CD4-positive, alpha-beta memory T cell (primary cell): ENCODE data around the gene AMOTL2. TPM values are rescaled to one million over a fixed set of nuclear protein-coding genes. Genes with fewer than 3 reads are reported as not detected.

Source experiments
- CTCF ChIA-PET: fragments of 350-600 bp; sonication (Branson Sonifier 250); formaldehyde crosslinking; loops from one replicate; lab custom pipeline; 2021; ENCODE audit warnings: inconsistent platforms; ENCODE audit not compliant: partially characterized antibody; lab: Charles Lee
- POLR2A ChIA-PET: fragments of 350-600 bp; sonication (Branson Sonifier 250); formaldehyde crosslinking; loops from one replicate; lab custom pipeline; 2021; ENCODE audit not compliant: partially characterized antibody; lab: Charles Lee
- DNase-seq, 5 donors: peaks; one replicate each; pipeline versions ENCODE4 v3.0.0 to v3.0.0-alpha.2; 2020 to 2022; ENCODE audit warnings: mixed read lengths in 1 of 5
- H3K27ac ChIP-seq: one replicate; pipeline ENCODE4 v1.7.0; 2013; ENCODE audit warnings: low read depth, low read length
- H3K27me3 ChIP-seq: 2 replicates; pipeline ENCODE4 v1.7.0; 2013; ENCODE audit warnings: mild to moderate bottlenecking, low read length, moderate library complexity; ENCODE audit not compliant: insufficient read depth
- H3K36me3 ChIP-seq: 2 replicates; pipeline ENCODE4 v1.7.0; 2013; ENCODE audit warnings: mild to moderate bottlenecking, low read length, moderate library complexity; ENCODE audit not compliant: insufficient read depth
- H3K4me1 ChIP-seq: 2 replicates; pipeline ENCODE4 v1.7.0; 2013; ENCODE audit warnings: mild to moderate bottlenecking, low read length, moderate library complexity; ENCODE audit not compliant: insufficient read depth
- H3K4me3 ChIP-seq, 2 donors: one replicate each; pipeline ENCODE4 v1.7.0; 2013; ENCODE audit warnings: low read length in 2 of 2, mild to moderate bottlenecking in 1 of 2
- H3K9me3 ChIP-seq, 2 donors: one replicate each; pipeline ENCODE4 v1.7.0; 2013; ENCODE audit warnings: low read length in 2 of 2, control low read depth in 1 of 2; ENCODE audit not compliant: control insufficient read depth in 1 of 2
- H3K27ac Mint-ChIP-seq, 7 donors: one replicate each; pipeline ENCODE4 v1.8.0; 2020 to 2021; ENCODE audit warnings: mixed read lengths in 7 of 7, mild to moderate bottlenecking in 6 of 7, inconsistent platforms in 3 of 7, moderate library complexity in 3 of 7
- H3K27me3 Mint-ChIP-seq, 2 donors: one replicate each; pipeline ENCODE4 v1.8.0; 2020 to 2021; ENCODE audit warnings: mixed read lengths in 2 of 2
- H3K36me3 Mint-ChIP-seq, 2 donors: one replicate each; pipeline ENCODE4 v1.8.0; 2020 to 2021; ENCODE audit warnings: mixed read lengths in 2 of 2, inconsistent platforms in 1 of 2, mild to moderate bottlenecking in 1 of 2
- H3K4me1 Mint-ChIP-seq, 4 donors: one replicate each; pipeline ENCODE4 v1.8.0; 2020 to 2021; ENCODE audit warnings: mixed read lengths in 4 of 4, mild to moderate bottlenecking in 1 of 4
- H3K4me3 Mint-ChIP-seq, 8 donors: one replicate each; pipeline ENCODE4 v1.8.0; 2020 to 2021; ENCODE audit warnings: mixed read lengths in 8 of 8, mild to moderate bottlenecking in 7 of 8, moderate library complexity in 6 of 8, inconsistent platforms in 3 of 8
- H3K9me3 Mint-ChIP-seq, 8 donors: one replicate each; pipeline ENCODE4 v1.8.0; 2020 to 2021; ENCODE audit warnings: mixed read lengths in 8 of 8, mild to moderate bottlenecking in 5 of 8, inconsistent platforms in 3 of 8, moderate library complexity in 1 of 8
- intact Hi-C: fragments of 100-400 bp; cut with micrococcal nuclease; formaldehyde crosslinking; loops from one replicate; pipeline ENCODE4 v1.15.1; 2023
- polyA plus RNA-seq, 2 donors: library from polyadenylated mRNA; unstranded; fragments of 300-500 nt; fragmentation: Illumina TruSeq; gene quantifications; one replicate each; pipeline ENCODE4 v1.2.3, GENCODE V29; 2021
- total RNA-seq, 2 experiments: library from RNA; stranded (reverse); gene quantifications; one replicate each; pipeline ENCODE4 v1.2.3, GENCODE V29; 2021

The AMOTL2 gene
- total and polyA plus RNA-seq, 4 experiments from 2014 or later = 0.23 to 0.48 TPM; not detected in 2

DNA sequence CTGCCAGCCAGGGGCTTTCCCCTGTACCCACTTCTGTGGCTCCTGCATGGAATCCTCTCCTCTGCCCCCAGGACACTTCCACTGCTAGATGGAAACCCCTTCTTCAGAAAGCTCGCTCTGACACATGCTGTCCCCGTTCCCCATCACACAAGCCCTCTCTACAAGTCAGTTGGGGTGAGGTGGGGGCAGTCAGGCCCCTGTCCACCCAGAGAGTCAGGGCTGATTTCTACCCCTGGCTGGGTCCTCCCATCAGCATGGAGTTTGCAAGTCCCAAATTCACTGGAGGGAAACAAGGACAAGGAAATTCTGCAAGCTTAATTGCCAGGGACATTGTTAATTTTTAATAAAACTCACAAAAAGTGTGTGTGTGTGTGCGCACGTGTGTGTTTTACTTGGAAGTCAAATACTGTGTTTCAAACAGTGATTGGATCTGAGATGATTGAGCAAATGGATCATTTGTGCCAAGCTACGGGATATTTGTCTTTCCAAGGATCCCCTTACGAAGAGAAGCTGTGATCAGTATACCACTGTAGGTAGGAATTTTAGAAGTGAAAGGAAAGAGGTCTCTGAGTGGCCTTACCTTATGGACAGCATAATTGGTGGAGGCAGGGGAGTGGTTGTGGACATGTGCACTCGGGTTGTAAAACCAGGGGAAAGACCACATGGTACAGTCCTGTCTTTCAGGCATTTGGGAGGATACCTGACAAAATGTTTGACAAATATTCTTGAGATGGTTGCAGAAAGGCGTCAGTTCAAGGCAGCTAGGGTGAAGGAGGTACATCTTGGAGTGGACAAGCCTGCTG is 1.5 kb upstream of the AMOTL2 start:
- Mint-ChIP-seq H3K27ac (no peak overlapping the region), H3K27me3 (peaks cover 19 to 29% of the 10 kb centered on the region in 2 donors), H3K36me3 (no peaks in the 10 kb centered on the region), H3K9me3 (no peaks in the 10 kb centered on the region), H3K4me3 (peak overlapping the region in 7 of 8 donors; percentile 82 to 91 (median 87)), H3K4me1 (peaks cover 8 to 11% (median 10%) of the 10 kb centered on the region in 4 donors)
- ChIA-PET POLR2A (no interaction called here), CTCF (interaction anchor here (1.0 to 5.2 kb wide), 3 partner anchors 10 to 163 kb away, joined by 3 to 24 read pairs (median 3); no protein-coding TSS in a partner anchor)
- H3K9me3 ChIP-seq = no peaks in the 10 kb centered on the region
- intact Hi-C loops = loop anchor here (5.0 kb wide), 1 partner anchor 178 kb away; no protein-coding TSS in a partner anchor
- H3K36me3 ChIP-seq = no peaks in the 10 kb centered on the region
- no peak overlapping the region for H3K27ac ChIP-seq
- peaks cover 10% of the 10 kb centered on the region for H3K27me3 ChIP-seq
- no peak for DNase-seq
- H3K4me3 ChIP-seq = no peak overlapping the region
- peaks cover 8% of the 10 kb centered on the region for H3K4me1 ChIP-seq

- POLR2A ChIA-PET = no interaction called here
Measured at GRCh38 chr3:134374791-134375581, 739 bp upstream of the AMOTL2 start.

DNA sequence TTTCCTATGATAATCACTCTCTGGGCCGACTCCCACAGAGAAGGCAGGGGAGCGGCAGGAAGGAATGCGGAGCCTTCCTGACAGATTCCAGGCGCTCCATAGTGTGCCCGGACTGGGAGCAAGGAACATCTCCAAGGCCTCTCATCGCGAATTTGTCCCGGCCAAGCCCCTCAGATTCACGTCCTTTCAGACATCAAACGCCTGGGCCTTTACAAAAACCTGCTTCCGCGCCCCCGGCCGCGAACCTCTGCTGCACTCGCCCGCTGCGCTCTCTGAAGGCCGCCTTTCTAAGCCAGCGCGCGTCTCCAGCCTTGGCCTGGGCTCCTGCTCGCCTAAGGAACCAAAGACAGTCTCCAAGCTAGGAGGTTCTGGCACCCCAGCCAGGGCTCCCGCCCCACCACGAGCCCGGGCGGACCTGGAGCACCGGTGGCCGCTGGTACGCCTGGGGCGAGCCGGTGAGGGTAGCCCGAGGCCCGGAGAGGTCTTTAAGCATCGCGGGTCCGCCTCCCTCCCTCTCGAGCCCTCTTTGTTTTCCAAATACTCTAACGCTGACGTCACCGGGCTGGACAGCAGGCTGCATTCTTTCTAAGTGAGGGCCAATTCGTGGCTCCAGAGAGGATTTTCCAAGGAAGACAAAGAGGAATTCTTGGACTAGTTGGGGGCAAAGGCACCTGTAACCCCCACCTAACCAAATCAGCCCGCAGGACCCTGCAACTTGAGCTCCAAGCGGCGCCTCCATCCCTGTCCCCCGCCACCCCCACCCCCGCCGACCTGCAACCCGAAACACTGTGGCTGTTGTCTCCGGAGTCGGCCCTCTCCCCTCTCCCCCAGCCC is 759 bp downstream of the AMOTL2 start:
- no peak overlapping the region for H3K27ac Mint-ChIP-seq
- Histone ChIP-seq H3K9me3 (no peaks in the 10 kb centered on the region), H3K36me3 (no peaks in the 10 kb centered on the region), H3K27ac (no peak overlapping the region), H3K4me1 (peaks cover 8% of the 10 kb centered on the region), H3K27me3 (peaks cover 10% of the 10 kb centered on the region), H3K4me3 (no peak overlapping the region)
- peaks cover 7 to 11% (median 9%) of the 10 kb centered on the region in 4 donors for H3K4me1 Mint-ChIP-seq
- peak overlapping the region; percentile 53 to 87 (median 68) for H3K4me3 Mint-ChIP-seq
- no peak for DNase-seq
- intact Hi-C loops = no loop called here
- H3K27me3 Mint-ChIP-seq = peaks cover 19 to 29% of the 10 kb centered on the region in 2 donors
- ChIA-PET POLR2A (interaction anchor here (0.9 kb wide), 1 partner anchor 9 kb away, joined by 3 read pairs; no protein-coding TSS in a partner anchor), CTCF (interaction anchor here (0.7 kb wide), 1 partner anchor 118 kb away, joined by 3 read pairs; no protein-coding TSS in a partner anchor)
- no peaks in the 10 kb centered on the region for H3K9me3 Mint-ChIP-seq
- H3K36me3 Mint-ChIP-seq = no peaks in the 10 kb centered on the region

More at GRCh38 chr3:134374791-134375581, 739 bp upstream of the AMOTL2 start:
- Histone ChIP-seq H3K4me3 (peak overlapping the region in 1 of 2 donors; percentile 38), H3K27ac (no peak overlapping the region), H3K36me3 (no peaks in the 10 kb centered on the region), H3K9me3 (no peaks in the 10 kb centered on the region), H3K4me1 (peaks cover 8% of the 10 kb centered on the region), H3K27me3 (peaks cover 10% of the 10 kb centered on the region)
- Mint-ChIP-seq H3K9me3 (no peaks in the 10 kb centered on the region), H3K4me3 (peak overlapping the region; percentile 82 to 91 (median 87)), H3K36me3 (no peaks in the 10 kb centered on the region), H3K27ac (peak overlapping the region in 1 of 7 donors; percentile 72), H3K4me1 (peaks cover 7 to 11% (median 9%) of the 10 kb centered on the region in 4 donors), H3K27me3 (peaks cover 19 to 29% of the 10 kb centered on the region in 2 donors)
- CTCF ChIA-PET = interaction anchor here (1.0 to 5.2 kb wide), 3 partner anchors 9 to 162 kb away, joined by 3 to 24 read pairs (median 3); no protein-coding TSS in a partner anchor
- intact Hi-C loops = loop anchor here (5.0 kb wide), 1 partner anchor 178 kb away; no protein-coding TSS in a partner anchor
- DNase-seq = no peak

- POLR2A ChIA-PET = no interaction called here
- no peak for DNase-seq
- Mint-ChIP-seq H3K9me3 (no peaks in the 10 kb centered on the region), H3K27ac (no peak overlapping the region), H3K4me1 (peaks cover 7 to 11% (median 9%) of the 10 kb centered on the region in 4 donors), H3K4me3 (peak overlapping the region in 5 of 8 donors; percentile 4 to 55 (median 47)), H3K27me3 (peaks cover 17 to 25% of the 10 kb centered on the region in 2 donors), H3K36me3 (no peaks in the 10 kb centered on the region)
- intact Hi-C loops = no loop called here
- H3K27me3 ChIP-seq = peaks cover 10% of the 10 kb centered on the region
- CTCF ChIA-PET = no interaction called here
- peaks cover 8% of the 10 kb centered on the region for H3K4me1 ChIP-seq
- H3K9me3 ChIP-seq = no peaks in the 10 kb centered on the region
- no peaks in the 10 kb centered on the region for H3K36me3 ChIP-seq
- H3K27ac ChIP-seq = no peak overlapping the region
- no peak overlapping the region for H3K4me3 ChIP-seq
Measured at GRCh38 chr3:134372396-134373270, 1.6 kb downstream of the AMOTL2 start.

DNA sequence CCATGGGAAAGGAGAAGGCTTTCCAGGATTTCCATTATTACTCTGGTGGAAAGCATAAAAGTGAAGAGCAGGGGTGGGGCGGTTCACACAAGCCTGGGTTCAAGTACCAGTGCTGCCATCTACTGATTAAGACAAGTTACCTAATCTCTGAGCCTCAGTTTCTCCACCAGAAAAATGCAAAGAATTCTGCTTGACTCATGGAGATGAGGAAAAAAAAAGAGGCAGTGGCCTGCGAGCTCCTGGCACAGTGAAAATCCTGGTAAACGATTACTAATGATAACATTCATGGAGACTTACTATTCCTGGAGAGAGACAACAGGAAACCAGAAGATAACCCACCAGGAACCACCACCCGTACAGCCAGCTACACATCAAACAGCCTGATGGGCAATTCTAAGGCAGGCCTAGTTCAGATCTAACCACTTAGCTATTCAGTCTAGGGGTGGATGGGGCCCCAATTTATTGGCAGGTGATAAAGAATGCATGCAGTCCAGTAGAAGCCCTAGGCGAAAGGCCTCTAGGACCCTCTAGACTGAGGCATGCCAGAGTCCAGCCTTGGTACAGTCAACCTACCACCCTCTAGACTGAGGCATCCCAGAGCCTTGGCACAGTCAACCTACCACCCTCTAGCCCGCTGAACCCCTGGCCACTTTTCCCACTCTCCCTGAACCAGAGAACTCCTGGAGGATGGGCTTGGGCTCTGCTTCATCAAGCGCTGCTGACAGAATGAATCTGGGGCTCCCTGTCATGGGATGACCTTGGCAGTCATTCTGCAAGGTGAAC is 2.5 kb downstream of the AMOTL2 start:
- H3K4me3 Mint-ChIP-seq = peak overlapping the region in 2 of 8 donors; percentile 47 to 55
- intact Hi-C loops = no loop called here
- Histone ChIP-seq H3K4me1 (peaks cover 8% of the 10 kb centered on the region), H3K9me3 (no peaks in the 10 kb centered on the region), H3K27ac (no peak overlapping the region), H3K36me3 (no peaks in the 10 kb centered on the region), H3K27me3 (peaks cover 10% of the 10 kb centered on the region), H3K4me3 (no peak overlapping the region)
- peaks cover 16 to 24% of the 10 kb centered on the region in 2 donors for H3K27me3 Mint-ChIP-seq
- CTCF ChIA-PET = no interaction called here
- no peak for DNase-seq
- H3K36me3 Mint-ChIP-seq = no peaks in the 10 kb centered on the region
- peaks cover 7 to 11% (median 9%) of the 10 kb centered on the region in 4 donors for H3K4me1 Mint-ChIP-seq
- no peaks in the 10 kb centered on the region for H3K9me3 Mint-ChIP-seq
- POLR2A ChIA-PET = no interaction called here
- H3K27ac Mint-ChIP-seq = no peak overlapping the region
